HG03135 (cell line): ENCODE results near the gene CD300H.
"Not testable (repeated sequence)": the region's sequence is repeated elsewhere in the genome, so short reads cannot be mapped to it uniquely, and the experiment has no call there.

Source experiments
- ATAC-seq: cut with Tn5 transposase; IDR thresholded peaks from one replicate; pipeline ENCODE4 v1.9.1; 2021; ENCODE audit warnings: mild to moderate bottlenecking, moderate library complexity; ENCODE audit not compliant: unreplicated experiment

Gene CD300H

GRCh38 chr17:74585711-74586110 lies 18.4 kb upstream of the CD300H start:
- no peak for ATAC-seq

- ATAC-seq = no peak
Observed at GRCh38 chr17:74584292-74585060, 17.2 kb upstream of the CD300H start.

DNA sequence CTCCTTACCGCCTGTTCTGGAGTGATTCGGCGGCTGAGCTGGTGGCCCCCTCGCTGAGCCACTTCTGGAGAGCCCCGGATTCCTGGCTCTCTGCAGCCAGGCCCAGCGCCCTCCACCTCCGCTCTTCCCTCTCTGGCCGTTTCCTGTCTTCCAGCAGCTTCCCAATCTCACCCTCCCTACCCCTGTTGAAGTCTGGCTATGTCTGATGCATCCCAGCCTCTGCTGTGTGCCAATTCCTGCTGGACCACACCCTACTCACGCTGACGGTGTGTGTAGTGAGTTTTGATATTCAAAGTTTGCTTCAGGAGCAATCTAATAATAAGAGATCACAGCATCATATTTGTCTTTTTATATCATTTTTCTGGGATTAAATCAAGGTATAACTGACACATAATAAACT lies 15.3 kb upstream of the CD300H start:
- no peak for ATAC-seq

DNA sequence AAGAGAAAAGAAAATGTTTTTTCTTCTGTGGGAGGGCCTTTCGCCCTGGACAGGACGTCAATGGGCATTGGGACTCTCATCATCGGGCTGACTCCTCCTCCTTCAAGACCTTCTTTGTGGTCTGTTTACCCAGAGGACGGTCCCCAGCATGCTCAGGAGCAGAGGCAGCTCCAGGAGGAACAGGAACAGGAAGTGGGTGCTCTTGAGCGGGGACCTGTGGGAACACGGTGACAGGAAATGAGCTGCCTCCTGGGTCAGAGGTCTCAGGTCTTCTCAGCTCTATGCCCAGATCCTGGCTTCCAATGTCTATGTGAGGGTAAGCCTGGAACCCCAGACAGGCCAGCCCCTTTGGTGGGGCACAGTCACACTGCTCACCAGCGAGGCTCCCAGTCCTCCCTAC lies 12.6 kb upstream of the CD300H start:
- no peak for ATAC-seq

DNA sequence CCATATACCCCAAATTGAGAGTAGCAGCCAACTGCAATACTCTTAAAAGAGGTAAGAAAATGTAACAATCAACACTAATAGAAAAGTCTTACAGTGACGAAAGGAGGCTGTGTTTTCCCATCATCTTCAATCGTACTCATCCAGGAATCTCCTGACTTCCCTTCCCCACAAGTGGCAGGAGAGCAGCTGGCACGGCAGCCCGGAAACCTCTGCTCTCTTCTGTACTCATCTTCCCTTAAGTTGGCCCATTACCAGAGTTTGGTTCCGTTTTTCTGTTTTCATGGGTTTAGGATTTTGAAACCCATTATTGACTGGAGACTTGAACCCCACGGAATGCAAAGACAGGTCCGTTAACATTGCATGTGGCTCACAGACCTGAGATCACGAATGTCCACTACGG lies 11.7 kb upstream of the CD300H start:
- ATAC-seq = no peak

DNA sequence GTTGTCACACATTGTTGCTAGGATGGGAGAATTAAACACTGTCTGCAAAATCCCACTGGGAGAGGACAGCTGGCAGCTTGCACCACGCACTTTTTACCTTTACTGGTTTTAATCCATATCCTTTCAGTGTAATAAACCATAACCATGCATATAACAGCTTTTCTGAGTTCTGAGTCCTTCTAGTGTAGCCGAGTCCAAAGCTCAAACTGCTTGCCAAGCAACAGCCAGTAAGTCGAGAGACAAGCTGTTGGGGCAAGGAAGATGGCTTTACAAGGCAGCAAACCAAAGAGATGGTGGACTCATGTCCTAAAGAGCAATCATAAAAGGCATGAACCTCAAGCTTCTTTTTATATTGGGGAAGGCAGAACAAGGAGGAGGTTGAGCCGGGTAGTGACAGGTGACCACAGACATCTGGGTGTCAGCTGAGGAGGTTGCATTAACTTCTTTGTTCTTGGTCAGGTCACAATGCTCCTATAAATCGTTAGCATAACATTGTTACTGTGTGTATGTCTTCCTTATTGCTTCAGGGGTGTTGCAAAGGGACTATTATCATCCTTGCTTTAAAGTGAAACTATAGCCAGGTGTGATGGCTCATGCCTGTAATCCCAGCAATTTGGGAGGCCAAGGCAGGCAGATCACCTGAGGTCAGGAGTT lies 7.3 kb upstream of the CD300H start:
- ATAC-seq = no peak

- not testable (repeated sequence) for ATAC-seq
Observed at GRCh38 chr17:74573635-74574034, 6.3 kb upstream of the CD300H start.

- ATAC-seq = no peak
Observed at GRCh38 chr17:74573169-74573568, 5.9 kb upstream of the CD300H start.

GRCh38 chr17:74571621-74572270 lies 4.4 kb upstream of the CD300H start:
- no peak for ATAC-seq

- no peak for ATAC-seq
Observed at GRCh38 chr17:74569020-74570003, 2.0 kb upstream of the CD300H start.

DNA sequence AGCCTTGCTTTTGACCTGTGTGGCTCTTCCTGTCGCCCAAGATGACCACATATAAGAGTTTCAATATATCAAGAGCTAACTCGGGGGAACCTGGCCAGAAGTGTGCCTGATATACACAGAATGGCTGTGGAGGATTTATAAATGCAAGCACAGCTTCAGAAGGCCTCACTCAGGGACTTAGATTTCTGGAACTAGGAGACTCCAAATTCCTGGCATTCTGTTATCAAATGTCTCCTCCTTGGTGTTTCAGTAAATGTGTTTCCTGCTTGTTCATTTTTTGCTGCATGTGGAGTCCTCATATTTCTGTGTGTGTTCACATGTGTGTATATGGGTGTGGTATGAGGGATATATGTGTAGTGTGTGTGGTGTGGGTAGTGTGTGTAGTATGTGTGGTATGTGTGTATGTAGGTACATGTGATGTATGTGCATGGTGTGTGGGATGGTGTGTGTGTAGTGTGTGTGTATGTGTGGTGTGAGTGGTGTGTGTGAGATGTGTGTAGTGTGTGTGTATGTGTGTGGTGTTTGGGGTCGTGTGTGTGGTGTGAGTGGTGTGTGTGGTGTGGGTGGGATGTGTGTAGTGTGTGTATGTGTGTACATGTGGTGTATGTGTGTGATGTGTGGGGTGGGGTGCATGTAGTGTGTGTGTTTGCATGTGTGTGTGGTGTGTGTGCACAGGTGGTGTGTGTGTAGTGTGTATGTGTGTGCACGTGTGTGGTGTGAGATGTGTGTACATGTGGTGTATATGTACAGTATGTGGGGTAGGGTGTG lies 981 bp upstream of the CD300H start:
- ATAC-seq = no peak

- no peak for ATAC-seq
Observed at GRCh38 chr17:74566132-74566753, 1.1 kb downstream of the CD300H start.

DNA sequence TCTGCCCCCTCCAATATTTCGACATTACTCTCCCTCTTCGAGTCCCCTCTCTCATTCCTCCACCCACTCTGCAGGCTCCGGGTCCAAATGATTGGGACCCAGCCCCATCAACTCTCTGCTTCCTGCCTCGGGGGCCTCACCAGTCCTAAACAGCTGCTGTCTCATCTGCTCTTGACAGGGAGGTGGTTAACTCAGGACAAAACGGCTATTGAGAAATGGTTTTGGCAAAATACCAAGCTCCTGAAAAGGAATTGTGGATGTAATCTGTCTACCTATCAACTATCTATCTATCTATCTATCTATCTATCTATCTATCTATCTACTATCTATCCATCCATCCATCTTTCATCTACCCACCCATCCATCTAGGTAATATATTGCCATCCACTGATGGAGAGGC lies 2.2 kb downstream of the CD300H start:
- ATAC-seq = no peak

GRCh38 chr17:74563358-74563757 lies 4.0 kb downstream of the CD300H start:
- ATAC-seq = no peak

GRCh38 chr17:74561586-74561985 lies 5.7 kb downstream of the CD300H start:
- ATAC-seq = no peak

DNA sequence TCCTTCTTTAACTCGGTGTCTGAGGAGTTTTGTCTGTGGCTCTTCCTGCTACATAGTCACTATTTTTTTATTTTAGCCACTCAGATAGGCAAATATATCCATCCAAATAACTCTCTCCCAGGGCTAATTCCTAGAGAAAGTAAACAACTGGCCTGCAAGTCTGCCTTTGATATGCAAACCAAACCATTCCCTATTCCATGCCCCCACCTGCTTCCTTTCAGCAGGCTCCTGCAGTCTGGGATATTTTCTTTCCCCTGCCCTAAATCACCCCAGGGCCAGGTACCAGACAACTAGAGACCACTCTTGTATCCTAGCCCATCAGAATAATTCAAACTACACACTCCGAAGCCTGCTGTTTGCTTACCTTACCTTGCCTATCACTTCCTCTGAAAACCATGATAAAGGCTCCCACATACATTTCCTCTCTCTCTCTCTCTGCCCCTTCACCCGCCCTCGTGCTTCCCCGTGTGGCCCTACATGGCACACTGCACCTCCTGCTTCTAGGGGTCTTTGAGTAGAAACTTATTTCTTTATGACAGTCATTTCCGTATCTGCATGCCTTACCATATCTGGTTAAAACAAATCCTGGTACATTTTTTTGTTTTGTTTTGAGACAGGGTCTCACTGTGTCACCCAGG lies 8.3 kb downstream of the CD300H start:
- no peak for ATAC-seq

- not testable (repeated sequence) for ATAC-seq
Observed at GRCh38 chr17:74558402-74558801, 8.9 kb downstream of the CD300H start.

- ATAC-seq = no peak
Observed at GRCh38 chr17:74555427-74555940, 11.8 kb downstream of the CD300H start.

DNA sequence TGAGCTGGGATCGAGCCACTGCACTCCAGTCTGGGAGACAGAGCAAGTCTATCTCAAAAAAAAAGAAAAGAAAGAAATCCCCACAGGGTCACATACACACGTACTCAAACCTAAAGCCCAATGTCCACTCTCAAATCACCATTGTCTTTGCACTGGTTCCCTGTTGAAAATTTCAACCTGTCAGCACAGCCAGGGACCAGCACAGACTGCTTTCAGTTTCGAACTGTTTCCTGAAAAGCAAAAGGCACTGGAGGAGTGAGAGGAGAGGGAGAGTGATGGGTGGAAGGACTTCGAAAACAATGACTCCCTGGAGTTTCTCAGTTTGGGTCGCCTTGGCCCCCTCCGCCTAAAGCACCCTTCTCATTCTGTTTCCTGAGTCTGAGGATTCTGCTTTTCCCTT lies 12.4 kb downstream of the CD300H start:
- no peak for ATAC-seq
